ENCODE measurements around the gene ATP5IF1. TPM values are rescaled to one million over a fixed set of nuclear protein-coding genes. Genes with fewer than 3 reads are reported as not detected.

The ATP5IF1 gene
- total and polyA plus RNA-seq, 10 of the 15 experiments (the other 5 are each of a cell fraction or from before 2014, with no cell fraction given), result 253 to 1,210 (median 418) TPM

- TF ChIP-seq ZNF592 (IDR thresholded peaks at IDR 0.05) (no peak), CBFB (IDR thresholded peaks at IDR 0.05; ENCODE audit: low read depth) (no peak), ZBTB40 (IDR thresholded peaks at IDR 0.05; ENCODE audit: borderline replicate concordance) (no peak), MTA3 (IDR thresholded peaks at IDR 0.05; ENCODE audit: borderline replicate concordance, low read length) (no peak), IKZF1 (conservative IDR thresholded peaks at IDR 0.05) (no peak), REST (IDR thresholded peaks at IDR 0.05; ENCODE audit: low read depth, low read length) (no peak), ATF2 (IDR thresholded peaks at IDR 0.05; ENCODE audit: low read length) (no peak), SKIL (IDR thresholded peaks at IDR 0.05; ENCODE audit: low read depth, poor library complexity, severe bottlenecking) (no peak), TCF12 (IDR thresholded peaks at IDR 0.05; ENCODE audit: low read depth, low read length) (no peak), ZBED1 (IDR thresholded peaks at IDR 0.05; ENCODE audit: borderline replicate concordance) (no peak), NR2C1 (IDR thresholded peaks at IDR 0.05) (no peak)
These were observed 12.5 kb downstream of the ATP5IF1 start (continued) for GRCh38 chr1:28248273-28249012.
